LHCN-M2 (cell line): ENCODE data around the gene MYCN. TPM values are rescaled to one million over a fixed set of nuclear protein-coding genes. Genes with fewer than 3 reads are reported as not detected.

Experiments used
- DNase-seq: peaks from one replicate; pipeline ENCODE4 v3.0.0-alpha.2; 2012; ENCODE audit warnings: low read depth
- total RNA-seq: library from RNA; depleted of rRNA; stranded (reverse); fragments of >200 nt; gene quantifications from 2 replicates; pipeline ENCODE4 v1.2.3, GENCODE V29; 2014

MYCN gene
- total RNA-seq, 1 experiment from 2014 or later: not detected

DNA sequence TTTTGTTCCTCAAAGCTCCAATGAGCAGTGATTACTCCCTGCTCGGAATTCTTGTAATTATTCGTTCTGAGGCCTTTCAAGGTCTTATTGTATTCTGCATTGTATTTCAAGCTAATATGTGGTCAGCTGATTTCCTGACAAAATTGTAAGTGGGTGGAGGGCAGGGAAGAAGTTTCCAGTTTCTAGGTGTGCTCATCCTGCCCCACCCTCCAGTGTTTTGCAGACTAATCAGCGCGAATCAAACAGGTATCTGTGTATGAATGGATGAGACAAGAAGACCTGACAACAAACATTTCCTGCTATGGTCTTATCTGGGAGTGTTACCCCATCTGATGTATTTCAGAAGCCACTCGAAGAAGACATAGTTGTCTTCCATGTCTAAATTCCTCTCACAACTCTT, 35.3 kb downstream of the MYCN start:
- no peak for DNase-seq

GRCh38 chr2:15976354-15976753, 36.0 kb downstream of the MYCN start:
- no peak for DNase-seq

GRCh38 chr2:15979051-15979758, 38.9 kb downstream of the MYCN start:
- no peak for DNase-seq

DNA sequence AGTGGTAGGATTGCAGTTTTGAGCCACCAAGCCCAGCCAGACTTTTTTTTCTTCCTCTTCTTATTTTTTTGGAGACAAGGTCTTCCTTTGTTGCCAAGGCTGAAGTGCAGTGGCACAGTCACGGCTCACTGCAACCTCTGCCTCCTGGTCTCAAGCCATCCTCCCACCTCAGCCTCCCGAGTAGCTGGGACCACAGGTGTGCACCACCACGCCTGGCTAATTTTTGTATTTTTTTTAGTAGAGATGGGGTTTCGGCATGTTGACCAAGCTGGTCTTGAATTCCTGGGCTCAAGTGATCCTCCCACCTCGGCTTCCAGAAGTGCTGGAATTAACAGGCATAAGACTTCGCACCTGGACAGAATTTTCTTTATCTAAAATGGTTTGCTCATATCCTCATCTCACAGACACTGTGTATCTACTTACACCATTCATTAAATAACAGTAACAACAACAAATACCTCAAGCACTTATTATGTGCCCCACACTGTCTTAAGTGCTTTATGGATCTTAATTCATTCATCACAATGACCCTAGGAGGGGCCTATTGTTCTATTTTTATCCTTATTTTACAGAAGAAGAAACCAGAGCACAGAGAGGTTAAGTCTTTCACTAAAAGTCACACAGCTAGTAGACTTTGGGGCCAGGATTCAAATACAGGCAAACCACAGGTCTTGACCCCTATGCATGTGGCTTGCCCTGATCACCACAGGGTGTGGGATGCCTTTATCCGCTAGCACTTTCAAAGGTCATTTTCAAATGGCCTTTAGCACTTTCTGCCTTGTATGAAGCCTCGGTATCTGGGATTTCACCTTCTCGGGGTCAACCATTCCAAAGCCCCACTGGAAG, 39.6 kb downstream of the MYCN start:
- DNase-seq: no peak

GRCh38 chr2:15980605-15981098, 40.3 kb downstream of the MYCN start:
- DNase-seq: no peak

- no peak for DNase-seq
These were observed 41.3 kb downstream of the MYCN start for GRCh38 chr2:15981646-15982045.

DNA sequence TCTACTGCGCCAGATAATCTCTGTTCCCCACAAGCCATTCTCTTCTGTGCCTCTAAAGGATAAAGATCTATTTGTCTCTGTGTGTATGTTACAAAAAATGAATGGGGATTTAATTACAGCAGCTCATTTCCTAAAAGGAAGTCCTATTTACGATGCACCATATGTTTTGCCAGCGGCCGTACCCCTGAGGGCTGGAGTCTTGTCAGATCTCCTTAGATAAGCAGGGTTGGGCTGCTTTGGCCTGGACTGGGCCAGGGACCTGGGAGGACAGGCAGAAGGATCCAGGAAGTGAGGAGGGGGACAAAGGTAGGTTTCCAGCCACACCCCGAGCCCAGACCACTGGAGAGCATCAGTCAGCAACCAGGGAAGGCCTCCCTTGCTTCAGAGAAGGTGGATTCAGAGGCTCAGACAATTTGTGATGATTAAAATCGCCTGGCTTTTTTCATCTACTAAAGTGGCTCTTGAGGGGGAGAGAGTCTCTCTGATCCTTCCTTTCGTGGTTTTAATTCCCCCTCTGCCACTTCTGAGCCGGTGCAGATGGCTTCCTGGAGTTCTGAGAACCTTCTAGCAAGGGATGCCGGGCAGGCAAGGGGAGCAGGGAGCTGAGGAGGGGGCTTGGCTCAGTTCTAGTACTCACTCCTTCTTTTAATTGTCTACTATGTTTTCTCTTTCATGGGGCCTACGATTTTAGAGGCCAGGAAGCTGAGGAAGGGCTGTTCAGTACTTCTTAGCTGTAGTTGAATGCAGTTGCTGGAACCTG, 42.1 kb downstream of the MYCN start:
- DNase-seq: no peak

DNA sequence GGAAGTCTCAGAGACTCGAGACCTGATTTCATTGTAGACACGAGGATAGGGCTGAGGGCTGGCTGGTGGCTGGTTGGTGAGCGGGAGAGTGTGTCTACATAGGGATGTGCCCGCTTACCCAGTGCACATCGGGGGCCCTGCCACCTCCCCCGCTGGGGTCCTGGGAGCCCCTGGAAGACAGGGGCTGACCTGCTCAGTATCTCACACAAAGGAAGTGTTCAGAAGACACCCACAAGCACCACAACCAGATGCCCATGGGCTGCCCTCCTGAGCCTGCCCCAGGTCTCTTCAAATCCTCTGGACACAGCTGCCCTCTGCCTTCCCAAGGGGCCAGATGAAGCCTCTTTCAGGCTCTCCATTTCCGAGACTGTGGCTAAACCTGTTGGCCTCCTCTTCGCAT, 43.1 kb downstream of the MYCN start:
- DNase-seq: no peak

GRCh38 chr2:15984368-15985255, 44.3 kb downstream of the MYCN start:
- no peak for DNase-seq

GRCh38 chr2:15985531-15985930, 45.2 kb downstream of the MYCN start:
- no peak for DNase-seq

DNA sequence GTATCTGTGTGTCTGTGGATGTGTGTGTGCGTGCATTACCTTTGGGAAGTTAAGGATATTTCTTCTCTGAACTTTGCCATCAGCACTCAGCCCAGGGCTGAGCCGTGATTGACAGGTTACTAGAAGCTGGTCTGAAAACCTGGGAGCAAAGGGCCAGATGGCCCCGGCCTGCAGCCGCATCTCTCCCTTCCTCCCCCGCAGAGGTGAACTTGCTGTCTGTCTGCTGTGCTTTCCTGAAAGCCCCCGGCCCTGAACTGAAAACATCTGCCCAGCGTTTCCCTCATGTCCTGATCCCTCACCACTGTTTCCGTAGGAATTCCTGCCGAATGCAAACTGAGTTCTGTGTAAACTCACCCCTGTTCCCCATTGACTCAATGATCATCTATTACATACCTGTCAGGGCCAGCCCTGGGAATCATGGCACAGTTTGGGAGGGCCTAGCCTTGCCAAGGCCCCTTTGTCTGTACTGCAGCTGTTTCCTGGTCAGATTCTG, 45.8 kb downstream of the MYCN start:
- no peak for DNase-seq

GRCh38 chr2:15986644-15987043, 46.3 kb downstream of the MYCN start:
- DNase-seq: no peak

GRCh38 chr2:15988733-15989132, 48.4 kb downstream of the MYCN start:
- no peak for DNase-seq

DNA sequence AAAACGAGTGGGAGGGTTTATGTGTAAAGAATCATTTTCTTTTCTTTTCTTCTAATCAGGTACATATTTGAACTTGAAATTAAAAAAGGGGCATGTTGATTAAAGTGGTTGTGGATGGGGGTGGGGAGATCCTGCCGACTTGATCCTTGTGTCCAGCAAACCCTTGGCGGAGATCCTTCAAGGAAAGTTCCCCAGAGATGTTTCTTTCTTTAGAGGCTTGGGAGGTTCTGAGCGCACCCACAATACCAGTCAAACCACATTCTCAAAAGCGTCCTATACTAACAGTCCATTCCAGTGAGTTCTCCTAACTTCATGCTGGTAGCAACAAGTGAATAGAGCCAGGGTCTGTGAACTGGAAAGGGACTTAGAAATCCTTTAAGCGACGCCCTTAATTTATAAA, 49.2 kb downstream of the MYCN start:
- DNase-seq: no peak

- DNase-seq: no peak
These were observed 50.1 kb downstream of the MYCN start for GRCh38 chr2:15990151-15991101.

DNA sequence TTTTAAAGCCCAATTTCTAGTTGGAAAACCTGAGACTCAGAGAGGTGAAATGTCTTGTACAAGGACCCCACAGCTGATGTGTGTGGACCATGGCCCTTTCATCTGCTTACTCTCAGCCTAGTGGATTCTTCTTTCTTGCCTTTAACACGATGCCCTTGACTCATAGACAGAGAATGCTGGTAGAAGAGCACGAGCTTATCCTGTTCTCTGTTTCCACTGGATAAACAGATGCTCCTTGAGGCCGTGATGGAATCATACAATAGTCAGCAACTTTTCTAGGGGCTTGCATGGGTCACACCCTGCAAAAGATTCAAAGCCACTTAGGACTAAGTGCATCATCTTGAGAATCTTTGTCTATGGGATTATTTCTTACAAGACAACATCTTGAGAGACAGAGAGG, 50.9 kb downstream of the MYCN start:
- no peak for DNase-seq

DNA sequence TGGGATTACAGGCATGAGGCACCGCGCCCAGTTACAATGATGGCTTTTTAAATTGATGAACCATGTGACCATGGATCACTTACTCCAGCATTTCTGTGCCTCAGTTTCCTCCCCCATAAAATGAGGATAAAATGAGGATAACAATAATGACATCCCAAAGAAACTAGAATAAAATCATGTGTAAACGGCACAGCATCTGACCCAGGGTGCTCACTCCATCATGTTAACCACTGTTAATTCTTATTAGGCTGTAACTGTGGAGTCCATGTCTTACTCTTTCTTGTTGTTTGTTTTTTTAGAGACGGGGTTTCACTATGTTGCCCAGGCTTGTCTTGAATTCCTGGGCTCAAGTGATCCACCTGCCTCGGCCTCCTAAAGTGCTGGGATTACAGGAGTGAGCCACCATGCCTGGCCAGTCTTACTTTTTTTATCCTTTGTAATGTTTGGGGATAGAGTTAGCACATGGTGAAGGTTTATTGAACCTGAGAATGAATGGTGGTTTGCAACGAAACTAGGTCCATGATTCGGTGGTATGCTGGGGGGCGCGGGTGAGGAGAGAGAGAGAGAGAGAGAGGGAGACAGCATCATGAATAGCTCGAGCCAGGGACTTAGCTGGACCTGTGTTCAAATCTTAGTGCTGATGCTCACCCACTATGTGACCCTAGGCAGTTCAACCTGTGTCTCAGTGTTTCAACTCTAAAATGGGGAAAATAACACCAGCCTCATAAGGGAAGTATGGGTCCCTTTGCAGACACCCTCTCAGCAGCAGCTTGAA, 52.3 kb downstream of the MYCN start:
- DNase-seq: no peak

GRCh38 chr2:15993232-15993610, 52.9 kb downstream of the MYCN start:
- DNase-seq: no peak

DNA sequence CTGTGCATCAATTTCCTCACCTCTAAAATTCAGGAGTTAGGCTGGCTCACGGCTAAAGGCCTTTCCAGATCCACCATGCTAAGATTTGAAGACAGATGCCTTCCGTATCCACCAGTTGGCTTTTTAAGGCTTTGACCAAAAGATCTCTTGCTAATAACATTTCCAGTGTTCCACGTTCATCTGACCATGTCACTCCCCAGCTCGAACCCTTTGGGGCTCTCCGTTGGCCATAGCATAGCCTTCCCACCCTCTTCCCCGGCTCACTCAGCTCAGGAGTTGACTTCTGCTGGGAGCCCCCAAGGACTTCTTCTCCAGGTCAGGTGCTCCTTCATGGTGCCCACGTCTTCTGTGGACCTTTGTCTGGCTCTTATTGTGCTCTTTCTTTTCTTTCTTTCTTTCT, 53.3 kb downstream of the MYCN start:
- no peak for DNase-seq
